Measurements from ENCODE around the gene ALG12. TPM values are rescaled to one million over a fixed set of nuclear protein-coding genes. Genes with fewer than 3 reads are reported as not detected.

ALG12 gene
- total and polyA plus RNA-seq, 2 of the 8 experiments (the other 6 are each of a cell fraction or from before 2014, with no cell fraction given): 13.4 to 22.5 TPM

- TF ChIP-seq, protein P1, sequence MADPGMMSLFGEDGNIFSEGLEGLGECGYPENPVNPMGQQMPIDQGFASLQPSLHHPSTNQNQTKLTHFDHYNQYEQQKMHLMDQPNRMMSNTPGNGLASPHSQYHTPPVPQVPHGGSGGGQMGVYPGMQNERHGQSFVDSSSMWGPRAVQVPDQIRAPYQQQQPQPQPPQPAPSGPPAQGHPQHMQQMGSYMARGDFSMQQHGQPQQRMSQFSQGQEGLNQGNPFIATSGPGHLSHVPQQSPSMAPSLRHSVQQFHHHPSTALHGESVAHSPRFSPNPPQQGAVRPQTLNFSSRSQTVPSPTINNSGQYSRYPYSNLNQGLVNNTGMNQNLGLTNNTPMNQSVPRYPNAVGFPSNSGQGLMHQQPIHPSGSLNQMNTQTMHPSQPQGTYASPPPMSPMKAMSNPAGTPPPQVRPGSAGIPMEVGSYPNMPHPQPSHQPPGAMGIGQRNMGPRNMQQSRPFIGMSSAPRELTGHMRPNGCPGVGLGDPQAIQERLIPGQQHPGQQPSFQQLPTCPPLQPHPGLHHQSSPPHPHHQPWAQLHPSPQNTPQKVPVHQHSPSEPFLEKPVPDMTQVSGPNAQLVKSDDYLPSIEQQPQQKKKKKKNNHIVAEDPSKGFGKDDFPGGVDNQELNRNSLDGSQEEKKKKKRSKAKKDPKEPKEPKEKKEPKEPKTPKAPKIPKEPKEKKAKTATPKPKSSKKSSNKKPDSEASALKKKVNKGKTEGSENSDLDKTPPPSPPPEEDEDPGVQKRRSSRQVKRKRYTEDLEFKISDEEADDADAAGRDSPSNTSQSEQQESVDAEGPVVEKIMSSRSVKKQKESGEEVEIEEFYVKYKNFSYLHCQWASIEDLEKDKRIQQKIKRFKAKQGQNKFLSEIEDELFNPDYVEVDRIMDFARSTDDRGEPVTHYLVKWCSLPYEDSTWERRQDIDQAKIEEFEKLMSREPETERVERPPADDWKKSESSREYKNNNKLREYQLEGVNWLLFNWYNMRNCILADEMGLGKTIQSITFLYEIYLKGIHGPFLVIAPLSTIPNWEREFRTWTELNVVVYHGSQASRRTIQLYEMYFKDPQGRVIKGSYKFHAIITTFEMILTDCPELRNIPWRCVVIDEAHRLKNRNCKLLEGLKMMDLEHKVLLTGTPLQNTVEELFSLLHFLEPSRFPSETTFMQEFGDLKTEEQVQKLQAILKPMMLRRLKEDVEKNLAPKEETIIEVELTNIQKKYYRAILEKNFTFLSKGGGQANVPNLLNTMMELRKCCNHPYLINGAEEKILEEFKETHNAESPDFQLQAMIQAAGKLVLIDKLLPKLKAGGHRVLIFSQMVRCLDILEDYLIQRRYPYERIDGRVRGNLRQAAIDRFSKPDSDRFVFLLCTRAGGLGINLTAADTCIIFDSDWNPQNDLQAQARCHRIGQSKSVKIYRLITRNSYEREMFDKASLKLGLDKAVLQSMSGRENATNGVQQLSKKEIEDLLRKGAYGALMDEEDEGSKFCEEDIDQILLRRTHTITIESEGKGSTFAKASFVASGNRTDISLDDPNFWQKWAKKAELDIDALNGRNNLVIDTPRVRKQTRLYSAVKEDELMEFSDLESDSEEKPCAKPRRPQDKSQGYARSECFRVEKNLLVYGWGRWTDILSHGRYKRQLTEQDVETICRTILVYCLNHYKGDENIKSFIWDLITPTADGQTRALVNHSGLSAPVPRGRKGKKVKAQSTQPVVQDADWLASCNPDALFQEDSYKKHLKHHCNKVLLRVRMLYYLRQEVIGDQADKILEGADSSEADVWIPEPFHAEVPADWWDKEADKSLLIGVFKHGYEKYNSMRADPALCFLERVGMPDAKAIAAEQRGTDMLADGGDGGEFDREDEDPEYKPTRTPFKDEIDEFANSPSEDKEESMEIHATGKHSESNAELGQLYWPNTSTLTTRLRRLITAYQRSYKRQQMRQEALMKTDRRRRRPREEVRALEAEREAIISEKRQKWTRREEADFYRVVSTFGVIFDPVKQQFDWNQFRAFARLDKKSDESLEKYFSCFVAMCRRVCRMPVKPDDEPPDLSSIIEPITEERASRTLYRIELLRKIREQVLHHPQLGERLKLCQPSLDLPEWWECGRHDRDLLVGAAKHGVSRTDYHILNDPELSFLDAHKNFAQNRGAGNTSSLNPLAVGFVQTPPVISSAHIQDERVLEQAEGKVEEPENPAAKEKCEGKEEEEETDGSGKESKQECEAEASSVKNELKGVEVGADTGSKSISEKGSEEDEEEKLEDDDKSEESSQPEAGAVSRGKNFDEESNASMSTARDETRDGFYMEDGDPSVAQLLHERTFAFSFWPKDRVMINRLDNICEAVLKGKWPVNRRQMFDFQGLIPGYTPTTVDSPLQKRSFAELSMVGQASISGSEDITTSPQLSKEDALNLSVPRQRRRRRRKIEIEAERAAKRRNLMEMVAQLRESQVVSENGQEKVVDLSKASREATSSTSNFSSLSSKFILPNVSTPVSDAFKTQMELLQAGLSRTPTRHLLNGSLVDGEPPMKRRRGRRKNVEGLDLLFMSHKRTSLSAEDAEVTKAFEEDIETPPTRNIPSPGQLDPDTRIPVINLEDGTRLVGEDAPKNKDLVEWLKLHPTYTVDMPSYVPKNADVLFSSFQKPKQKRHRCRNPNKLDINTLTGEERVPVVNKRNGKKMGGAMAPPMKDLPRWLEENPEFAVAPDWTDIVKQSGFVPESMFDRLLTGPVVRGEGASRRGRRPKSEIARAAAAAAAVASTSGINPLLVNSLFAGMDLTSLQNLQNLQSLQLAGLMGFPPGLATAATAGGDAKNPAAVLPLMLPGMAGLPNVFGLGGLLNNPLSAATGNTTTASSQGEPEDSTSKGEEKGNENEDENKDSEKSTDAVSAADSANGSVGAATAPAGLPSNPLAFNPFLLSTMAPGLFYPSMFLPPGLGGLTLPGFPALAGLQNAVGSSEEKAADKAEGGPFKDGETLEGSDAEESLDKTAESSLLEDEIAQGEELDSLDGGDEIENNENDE (IDR thresholded peaks at IDR 0.05; ENCODE audit: insufficient replicate concordance, low read length): no peak
- TF ChIP-seq CEBPB (IDR thresholded peaks at IDR 0.05; ENCODE audit: low read depth, low read length) (no peak), KDM5A (IDR thresholded peaks at IDR 0.05; ENCODE audit: low read length) (no peak), GABPA (IDR thresholded peaks at IDR 0.05; ENCODE audit: borderline replicate concordance, insufficient read depth, low read length) (no peak), POLR2AphosphoS5 (IDR thresholded peaks at IDR 0.05; ENCODE audit: low read depth, low read length) (no peak), NRF1 (IDR thresholded peaks at IDR 0.05; ENCODE audit: low read depth, low read length) (no peak), TCF12 (IDR thresholded peaks at IDR 0.05; ENCODE audit: low read depth, low read length) (no peak), ATF3 (IDR thresholded peaks at IDR 0.05; ENCODE audit: insufficient read depth, low read depth, low read length) (no peak), POU5F1 (IDR thresholded peaks at IDR 0.05; ENCODE audit: low read depth, low read length) (no peak)
These were observed 31.0 kb upstream of the ALG12 start (continued) for GRCh38 chr22:49948958-49949913.

Measured in H1 (cell line).